ENCODE results near the gene TMPRSS12.
A peak's percentile ranks its signal among the peaks of the same experiment; 100 is the strongest.
"Not testable (repeated sequence)": the region's sequence is repeated elsewhere in the genome, so short reads cannot be mapped to it uniquely, and the experiment has no call there.

Gene TMPRSS12

GRCh38 chr12:50859621-50860310 is 17.0 kb downstream of the TMPRSS12 start:
- no peak for DNase-seq

- DNase-seq, result peak; percentile 79
Measured at GRCh38 chr12:50862316-50862715, 19.6 kb downstream of the TMPRSS12 start.

DNA sequence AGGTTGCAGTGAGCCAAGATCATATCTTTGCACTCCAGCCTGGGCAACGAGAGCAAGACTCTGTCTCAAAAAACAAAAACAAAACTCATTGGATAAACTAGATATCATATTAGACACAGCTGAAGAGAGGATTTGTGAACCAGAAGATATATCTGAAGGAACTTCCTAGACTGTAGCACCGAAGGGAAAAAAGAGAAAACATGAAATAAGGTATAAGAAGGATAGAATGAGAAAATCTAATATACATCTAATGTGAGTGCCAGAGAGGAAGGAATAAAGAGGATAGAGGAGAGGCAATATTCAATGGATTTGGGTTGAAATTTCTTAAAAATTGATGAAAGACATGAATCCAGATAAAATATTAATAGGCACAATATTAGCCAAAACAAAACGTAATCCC is 22.5 kb downstream of the TMPRSS12 start:
- no peak for DNase-seq

DNA sequence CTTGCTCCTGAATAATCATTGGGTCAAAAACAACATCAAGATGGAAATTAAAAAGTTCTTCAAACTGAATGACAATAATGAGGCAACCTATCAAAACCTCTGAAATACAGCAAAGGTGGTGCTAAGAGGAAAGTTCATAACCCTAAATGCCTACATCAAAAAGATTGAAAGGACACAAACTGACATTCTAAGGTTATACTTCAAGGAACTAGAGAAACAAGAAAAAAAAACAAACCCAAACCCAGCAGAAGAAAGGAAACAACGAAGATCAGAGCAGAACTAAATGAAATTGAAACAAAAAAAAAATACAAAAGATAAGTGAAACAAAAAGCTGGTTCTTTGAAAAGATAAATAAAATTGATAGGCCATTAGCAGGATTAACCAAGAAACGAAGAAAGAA is 26.2 kb downstream of the TMPRSS12 start:
- DNase-seq, result not testable (repeated sequence)

DNA sequence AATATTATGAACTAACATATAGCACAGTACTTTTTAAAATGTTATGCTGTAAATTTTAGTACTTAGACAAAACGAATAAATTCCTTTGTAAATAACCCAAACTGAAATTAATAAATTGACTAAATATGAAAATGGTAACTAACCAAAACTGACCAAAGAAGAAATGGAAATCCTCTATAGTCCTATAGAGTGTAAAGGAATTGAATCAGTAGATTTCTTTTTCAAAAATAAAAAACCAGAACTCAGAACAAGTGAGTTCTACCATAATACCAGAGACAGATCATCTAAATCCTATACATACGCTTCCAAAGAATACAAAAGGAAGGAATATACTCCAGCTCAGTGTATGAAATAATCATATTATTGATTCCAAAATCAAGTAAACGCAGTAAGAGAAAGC is 39.8 kb downstream of the TMPRSS12 start:
- no peak for DNase-seq

DNA sequence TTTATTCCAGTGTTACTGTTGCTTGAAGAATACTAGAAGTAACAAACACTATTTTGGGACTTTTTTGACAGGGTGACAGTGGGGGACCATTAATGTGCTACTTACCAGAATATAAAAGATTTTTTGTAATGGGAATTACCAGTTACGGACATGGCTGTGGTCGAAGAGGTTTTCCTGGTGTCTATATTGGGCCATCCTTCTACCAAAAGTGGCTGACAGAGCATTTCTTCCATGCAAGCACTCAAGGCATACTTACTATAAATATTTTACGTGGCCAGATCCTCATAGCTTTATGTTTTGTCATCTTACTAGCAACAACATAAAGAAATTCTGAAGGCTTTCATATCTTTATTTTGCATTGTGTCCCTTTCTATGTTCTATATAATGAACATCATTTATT is 44.5 kb downstream of the TMPRSS12 start:
- peak; percentile 14 for DNase-seq

GRCh38 chr12:50888666-50889065 is 45.9 kb downstream of the TMPRSS12 start:
- no peak for DNase-seq

GRCh38 chr12:50894241-50894640 is 51.5 kb downstream of the TMPRSS12 start:
- no peak for DNase-seq

GRCh38 chr12:50901685-50902113 is 59.0 kb downstream of the TMPRSS12 start:
- no peak for DNase-seq

- DNase-seq, result not testable (repeated sequence)
Measured at GRCh38 chr12:50908479-50908878, 65.8 kb downstream of the TMPRSS12 start.

- not testable (repeated sequence) for DNase-seq
Measured at GRCh38 chr12:50912361-50912760, 69.6 kb downstream of the TMPRSS12 start.

- no peak for DNase-seq
Measured at GRCh38 chr12:50913224-50913623, 70.5 kb downstream of the TMPRSS12 start.

DNA sequence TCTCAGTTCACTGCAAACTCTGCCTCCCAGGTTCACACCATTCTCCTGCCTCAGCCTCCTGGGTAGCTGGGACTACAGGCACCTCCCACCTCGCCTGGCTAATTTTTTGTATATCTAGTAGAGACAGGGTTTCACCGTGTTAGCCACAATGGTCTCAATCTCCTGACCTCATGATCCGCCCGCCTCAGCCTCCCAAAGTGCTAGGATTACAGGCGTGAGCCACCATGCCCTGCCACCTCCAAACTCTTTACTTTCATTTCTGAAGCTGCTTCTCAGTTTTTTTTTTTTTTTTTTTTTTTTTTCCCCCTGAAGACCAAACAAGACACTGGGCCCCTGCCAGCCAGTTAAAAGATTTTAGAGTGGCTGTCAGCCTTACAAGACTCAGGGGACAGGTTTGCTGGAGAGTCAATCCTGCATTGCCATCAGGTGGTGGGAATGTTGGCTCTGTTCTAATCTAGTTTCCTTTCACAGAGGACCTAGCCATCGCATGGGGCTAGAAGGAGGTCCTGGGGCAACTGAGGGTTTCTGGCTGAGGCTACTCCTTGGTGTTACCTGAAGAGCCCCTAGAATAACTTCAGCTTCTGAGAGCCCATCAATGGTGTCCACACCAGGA is 72.3 kb downstream of the TMPRSS12 start:
- no peak for DNase-seq

GRCh38 chr12:50916292-50916691 is 73.6 kb downstream of the TMPRSS12 start:
- DNase-seq, result no peak

DNA sequence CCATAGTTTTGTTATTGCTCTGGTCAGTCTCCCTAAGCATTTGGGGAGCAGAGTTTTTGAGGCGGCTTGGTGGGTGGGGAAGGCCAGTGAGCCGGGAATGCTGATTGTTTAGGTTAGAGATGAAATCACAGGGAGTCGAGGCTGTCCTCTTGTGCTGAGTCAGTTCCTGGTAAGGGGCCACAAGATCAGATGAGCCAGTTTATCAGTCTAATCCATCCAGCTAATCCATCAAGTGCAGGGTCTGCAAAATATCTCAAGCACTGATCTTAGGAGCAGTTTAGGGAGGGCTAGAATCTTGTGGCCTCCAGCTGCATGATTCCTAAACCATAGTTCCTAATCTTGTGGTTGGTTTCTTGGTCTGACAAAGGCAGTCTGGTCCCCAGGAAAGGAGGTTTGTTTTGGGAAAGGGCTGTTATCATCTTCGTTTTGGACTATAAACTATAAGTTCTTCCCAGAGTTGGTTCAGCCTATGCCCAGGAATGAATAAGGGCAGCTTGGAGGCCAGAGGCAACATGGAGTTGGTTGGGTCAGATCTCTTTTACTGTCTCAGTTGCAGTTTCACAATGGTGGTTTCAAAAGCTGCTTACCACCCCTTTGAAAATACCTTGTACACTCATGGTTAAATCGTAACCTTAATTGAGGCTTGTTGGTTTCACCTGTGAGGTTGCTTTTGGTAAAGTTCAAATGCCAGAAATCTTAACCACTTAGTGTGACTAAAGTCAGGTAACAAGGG is 76.0 kb downstream of the TMPRSS12 start:
- no peak for DNase-seq

GRCh38 chr12:50922820-50923219 is 80.1 kb downstream of the TMPRSS12 start:
- peak; percentile 21 for DNase-seq

DNA sequence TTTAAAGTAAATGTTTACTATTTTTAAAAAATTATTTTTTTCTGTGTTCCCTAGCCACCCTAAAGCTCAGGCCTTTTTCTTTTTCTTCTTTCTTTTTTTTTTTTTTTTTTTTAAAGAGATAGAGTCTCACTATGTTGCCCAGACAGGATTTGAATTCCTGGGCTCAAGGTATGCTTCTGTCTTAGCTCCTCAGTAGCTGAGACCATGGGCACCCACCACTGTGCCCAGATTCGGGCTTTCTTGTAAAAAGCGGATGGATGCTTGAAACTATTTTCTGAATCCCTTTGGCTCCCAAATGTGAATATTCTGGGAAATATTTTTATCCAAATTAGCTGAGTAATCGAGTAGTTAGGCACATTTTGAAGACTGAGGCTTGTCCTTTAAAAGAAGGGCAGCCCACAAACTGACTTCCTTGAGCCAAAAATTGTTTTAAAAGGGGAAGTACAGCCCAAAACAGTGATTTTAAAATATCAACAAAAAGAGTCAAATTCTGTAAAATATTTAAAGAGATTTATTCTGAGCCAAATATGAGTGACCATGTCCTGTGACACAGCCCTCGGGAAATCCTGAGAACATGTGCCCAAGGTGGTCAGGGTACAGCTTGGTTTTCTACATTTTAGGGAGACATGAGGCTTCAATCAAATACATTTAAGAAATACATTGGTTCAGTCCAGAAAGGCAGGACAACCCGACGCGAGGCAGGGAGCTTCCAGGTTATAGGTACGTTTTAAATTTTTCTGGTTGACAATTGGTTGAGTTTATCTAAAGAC is 80.8 kb downstream of the TMPRSS12 start:
- no peak for DNase-seq

GRCh38 chr12:50924131-50924438 is 81.4 kb downstream of the TMPRSS12 start:
- no peak for DNase-seq

DNA sequence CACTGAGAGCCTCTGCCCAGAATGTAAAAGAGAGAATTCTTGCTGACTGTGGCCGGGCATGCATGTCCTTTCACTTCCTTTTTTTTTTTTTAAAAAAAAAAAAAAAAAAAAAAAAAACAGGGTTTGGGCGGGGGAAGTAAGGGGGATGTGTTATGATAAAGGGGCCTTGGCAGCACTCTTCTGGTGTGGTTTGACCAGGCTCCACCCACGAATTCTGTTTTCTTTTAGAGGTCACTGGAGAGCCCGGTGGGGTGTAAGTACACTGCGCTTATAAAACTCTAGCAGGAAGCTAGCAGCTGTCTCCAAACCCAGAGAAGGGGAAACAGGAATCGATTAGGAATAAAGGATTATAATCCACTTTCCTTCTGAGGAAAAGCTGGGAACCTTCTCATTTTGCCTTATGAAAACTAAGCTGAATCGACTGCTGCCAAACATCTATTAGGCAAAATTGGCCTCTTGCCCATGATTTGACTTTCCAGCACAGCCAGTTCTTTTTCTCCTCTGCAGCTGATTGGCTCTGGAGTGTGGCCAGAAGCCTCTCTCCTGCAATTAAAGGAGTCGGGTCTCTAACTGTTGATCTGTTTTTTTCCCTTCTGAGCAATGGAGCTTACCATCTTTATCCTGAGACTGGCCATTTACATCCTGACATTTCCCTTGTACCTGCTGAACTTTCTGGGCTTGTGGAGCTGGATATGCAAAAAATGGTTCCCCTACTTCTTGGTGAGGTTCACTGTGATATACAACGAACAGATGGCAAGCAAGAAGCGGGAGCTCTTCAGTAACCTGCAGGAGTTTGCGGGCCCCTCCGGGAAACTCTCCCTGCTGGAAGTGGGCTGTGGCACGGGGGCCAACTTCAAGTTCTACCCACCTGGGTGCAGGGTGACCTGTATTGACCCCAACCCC is 82.0 kb downstream of the TMPRSS12 start:
- DNase-seq, result peak; percentile 84

GRCh38 chr12:50925342-50925651 is 82.6 kb downstream of the TMPRSS12 start:
- no peak for DNase-seq

DNA sequence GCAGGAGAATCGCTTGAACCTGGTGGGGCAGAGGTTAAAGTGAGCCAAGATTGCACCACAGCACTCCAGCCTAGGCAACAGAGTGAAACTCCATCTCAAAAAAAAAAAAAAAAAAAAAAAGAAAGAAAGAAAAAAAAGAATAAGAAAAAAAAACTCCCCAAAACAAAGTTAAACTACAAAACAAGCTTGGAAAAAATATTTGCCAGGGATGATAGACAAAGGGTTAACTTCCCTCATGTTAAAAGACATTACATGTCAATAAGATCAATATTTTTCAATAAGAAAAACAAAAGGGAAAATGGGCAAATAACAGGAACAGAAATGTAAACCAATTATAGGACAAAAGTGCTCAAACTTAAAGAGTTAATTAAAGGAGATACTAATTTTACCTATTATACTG is 83.2 kb downstream of the TMPRSS12 start:
- no peak for DNase-seq

- DNase-seq, result no peak
Measured at GRCh38 chr12:50926415-50926814, 83.7 kb downstream of the TMPRSS12 start.

- DNase-seq, result not testable (repeated sequence)
Measured at GRCh38 chr12:50926932-50927331, 84.2 kb downstream of the TMPRSS12 start.
